HG02759 (cell line): ENCODE results near the gene EIF4B.

Source experiments
- ATAC-seq: cut with Tn5 transposase; IDR thresholded peaks from one replicate; pipeline ENCODE4 v1.9.1; 2021; ENCODE audit warnings: mild to moderate bottlenecking, moderate library complexity; ENCODE audit not compliant: unreplicated experiment

EIF4B gene

GRCh38 chr12:53056901-53057300 is 50.6 kb downstream of the EIF4B start:
- ATAC-seq: no peak

- ATAC-seq: no peak
Measured at GRCh38 chr12:53057816-53058500, 51.7 kb downstream of the EIF4B start.

- no peak for ATAC-seq
Measured at GRCh38 chr12:53058674-53059433, 52.6 kb downstream of the EIF4B start.

GRCh38 chr12:53059434-53060063 is 53.3 kb downstream of the EIF4B start:
- ATAC-seq: no peak

GRCh38 chr12:53060064-53060720 is 53.9 kb downstream of the EIF4B start:
- ATAC-seq: no peak

GRCh38 chr12:53060721-53061276 is 54.5 kb downstream of the EIF4B start:
- ATAC-seq: no peak

- no peak for ATAC-seq
Measured at GRCh38 chr12:53061404-53062010, 55.3 kb downstream of the EIF4B start.

- no peak for ATAC-seq
Measured at GRCh38 chr12:53062011-53062961, 56.0 kb downstream of the EIF4B start.

GRCh38 chr12:53062977-53063707 is 56.9 kb downstream of the EIF4B start:
- no peak for ATAC-seq

- no peak for ATAC-seq
Measured at GRCh38 chr12:53063708-53064612, 57.7 kb downstream of the EIF4B start.

GRCh38 chr12:53064613-53065436 is 58.6 kb downstream of the EIF4B start:
- no peak for ATAC-seq

GRCh38 chr12:53065470-53065869 is 59.2 kb downstream of the EIF4B start:
- no peak for ATAC-seq

GRCh38 chr12:53065975-53066931 is 60.0 kb downstream of the EIF4B start:
- ATAC-seq: no peak

GRCh38 chr12:53067074-53067992 is 61.1 kb downstream of the EIF4B start:
- ATAC-seq: no peak
